K562 (cell line): Measurements from ENCODE around the gene CYTH1. TPM values are rescaled to one million over a fixed set of nuclear protein-coding genes. Genes with fewer than 3 reads are reported as not detected.

ENCODE experiments used
- ATAC-seq: fragments of 200-7000 bp; cut with Tn5 transposase; 3 replicates; pipeline ENCODE4 v1.9.1; 2020; ENCODE audit warnings: moderate library complexity
- BruUV-seq: library from RNA; stranded (reverse); fragments of 400-500 nt; replicated peaks from 2 replicates; lab custom pipeline; 2021; lab: Mats Ljungman, UMichigan
- CTCF ChIA-PET: fragments of 300-600 bp; formaldehyde crosslinking; extraction: SDS; loops from one replicate; lab custom pipeline; 2021; ENCODE audit warnings: low intra/inter-chr PET ratio; lab: Yijun Ruan, JAX
- POLR2A ChIA-PET: fragments of 300-600, 350-650 bp; sonication (Branson Sonifier 250); formaldehyde crosslinking; extraction: SDS; loops from one replicate; lab custom pipeline; 2021; ENCODE audit warnings: antibody characterized with exemption, inconsistent platforms; lab: Yijun Ruan, JAX
- DNase-seq, 4 experiments: peaks; one replicate each; pipeline versions ENCODE4 v3.0.0 to v3.0.0-alpha.2; 2011 to 2018; ENCODE audit warnings: low spot score in 3 of 4, mixed read lengths in 3 of 4; ENCODE audit errors: extremely low read depth in 1 of 4
- FAIRE-seq: peaks from 2 replicates; lab custom pipeline; 2011; peaks lifted over from hg19 to GRCh38; lab: Jason Lieb, UNC
- H2AFZ ChIP-seq: 2 replicates; pipeline ENCODE4 v1.6.0; 2011; ENCODE audit warnings: low read depth, low read length, control low read depth, inconsistent platforms
- H3K27ac ChIP-seq: fragments of 200-600 bp; 3 replicates; pipeline ENCODE4 v1.8.0; 2011; ENCODE audit warnings: low read depth, mild to moderate bottlenecking, control low read depth, inconsistent platforms, low read length, moderate library complexity, mixed read lengths; ENCODE audit errors: extremely low read depth
- H3K27me3 ChIP-seq, 2 experiments: fragments of 300-600 bp in 1 of 2; 2 replicates in 1 of 2; 3 replicates in 1 of 2; pipeline versions ENCODE4 v1.6.0 to v1.8.0; 2011; ENCODE audit warnings: inconsistent platforms in 2 of 2, low read length in 2 of 2, mild to moderate bottlenecking in 1 of 2, mixed read lengths in 1 of 2, moderate library complexity in 1 of 2; ENCODE audit not compliant: control insufficient read depth in 2 of 2, insufficient read depth in 2 of 2
- H3K36me3 ChIP-seq: fragments of 300-600 bp; 3 replicates; pipeline ENCODE4 v1.8.0; 2011; ENCODE audit warnings: mild to moderate bottlenecking, low read length, inconsistent platforms; ENCODE audit not compliant: control insufficient read depth, insufficient read depth
- H3K4me1 ChIP-seq, 2 experiments: fragments of 200-600 bp in 1 of 2; replicated peaks in 1 of 2; 2 replicates in 1 of 2; 3 replicates in 1 of 2; pipeline versions ENCODE4 v1.5.1 to v1.8.0; 2011; ENCODE audit warnings: inconsistent platforms in 2 of 2, low read length in 2 of 2, mild to moderate bottlenecking in 1 of 2, mixed read lengths in 1 of 2, moderate library complexity in 1 of 2; ENCODE audit not compliant: control insufficient read depth in 2 of 2, insufficient read depth in 2 of 2
- H3K4me2 ChIP-seq: 2 replicates; pipeline ENCODE4 v1.6.1; 2011; ENCODE audit warnings: low read length, control low read depth, inconsistent platforms, mixed read lengths; ENCODE audit not compliant: insufficient read depth
- H3K4me3 ChIP-seq: fragments of 200-600 bp; sonication (generic), shearing (Covaris generic); 2 replicates; pipeline ENCODE4 v1.5.1; 2016; ENCODE audit warnings: control low read depth, inconsistent platforms
- H3K79me2 ChIP-seq: fragments of 200-600 bp; 3 replicates; pipeline ENCODE4 v1.8.0; 2011; ENCODE audit warnings: low read length, inconsistent platforms; ENCODE audit not compliant: control insufficient read depth, insufficient read depth
- H3K9ac ChIP-seq, 2 experiments: 2 replicates each; pipeline versions ENCODE4 v1.6.0 to v1.6.1; 2011; ENCODE audit warnings: low read depth in 2 of 2, low read length in 2 of 2, control low read depth in 1 of 2, inconsistent platforms in 1 of 2, mild to moderate bottlenecking in 1 of 2, mixed read lengths in 1 of 2; ENCODE audit not compliant: insufficient read depth in 1 of 2
- H3K9me1 ChIP-seq: one replicate; pipeline ENCODE4 v1.6.0; 2011; ENCODE audit warnings: inconsistent platforms, mild to moderate bottlenecking, low read length, moderate library complexity; ENCODE audit not compliant: control insufficient read depth, insufficient read depth
- H3K9me3 ChIP-seq: replicated peaks from 2 replicates; pipeline ENCODE4 v1.5.1; 2011; ENCODE audit warnings: low read depth, low read length, inconsistent platforms; ENCODE audit not compliant: control insufficient read depth, insufficient read depth
- H4K20me1 ChIP-seq: replicated peaks from 2 replicates; pipeline ENCODE4 v1.6.1; 2011; ENCODE audit warnings: low read length, inconsistent platforms, mixed read lengths; ENCODE audit not compliant: control insufficient read depth, insufficient read depth
- ELF2 ChIP-seq: fragments of 250-450 bp; sonication (Bioruptor Pico); IDR thresholded peaks from 2 replicates; pipeline ENCODE4 v1.5.0; 2021; ENCODE audit warnings: mild to moderate bottlenecking
- FOXK1 ChIP-seq: sonication (generic); formaldehyde crosslinking; IDR thresholded peaks from 2 replicates; pipeline ENCODE4 v1.8.0; 2022; ENCODE audit warnings: missing genetic modification reagents, mild to moderate bottlenecking, borderline replicate concordance
- HMG20A ChIP-seq: fragments of 450-650 bp; formaldehyde crosslinking; conservative IDR thresholded peaks from 2 replicates; pipeline ENCODE4 v1.4.0; 2020; ENCODE audit warnings: mild to moderate bottlenecking, mixed read lengths
- ILK ChIP-seq: fragments of 450-650 bp; IDR thresholded peaks from 2 replicates; pipeline ENCODE4 v1.6.1; 2016; ENCODE audit warnings: missing genetic modification characterization, low read depth, mild to moderate bottlenecking, missing compliant biosample characterization, moderate library complexity, borderline replicate concordance
- KDM1A ChIP-seq, 2 experiments: fragments of 450-650 bp; IDR thresholded peaks; 2 replicates each; pipeline ENCODE4 v1.6.1; 2016; ENCODE audit warnings: mild to moderate bottlenecking in 2 of 2
- LEF1 ChIP-seq: fragments of 450-650 bp; IDR thresholded peaks from 2 replicates; pipeline ENCODE4 v1.6.1; 2016; ENCODE audit warnings: mild to moderate bottlenecking
- MAFF ChIP-seq: IDR thresholded peaks from 2 replicates; pipeline ENCODE4 v1.6.1; 2012; ENCODE audit warnings: low read length, improper control_type of control experiment
- PRPF4 ChIP-seq: fragments of 200-400 bp; formaldehyde crosslinking; IDR thresholded peaks from one replicate; pipeline ENCODE4 v1.6.1; 2017; ENCODE audit warnings: low read length, low read depth, mild to moderate bottlenecking; ENCODE audit not compliant: insufficient read depth, poor library complexity, severe bottlenecking
- RBBP5 ChIP-seq: fragments of 200-600 bp; sonication (generic); IDR thresholded peaks from 2 replicates; pipeline ENCODE4 v1.6.1; 2012; ENCODE audit warnings: borderline replicate concordance, mild to moderate bottlenecking, low read length, control low read depth, inconsistent platforms; ENCODE audit not compliant: insufficient read depth, poor library complexity, severe bottlenecking
- ZNF232 ChIP-seq: sonication (generic); formaldehyde crosslinking; IDR thresholded peaks from 2 replicates; pipeline ENCODE4 v1.8.0; 2022; ENCODE audit warnings: mild to moderate bottlenecking, missing genetic modification reagents
- ZNF316 ChIP-seq: fragments of 450-650 bp; IDR thresholded peaks from 2 replicates; pipeline ENCODE4 v1.6.1; 2016
- ZNF551 ChIP-seq: fragments of 250-450 bp; sonication (Bioruptor Pico); IDR thresholded peaks from 2 replicates; pipeline ENCODE4 v1.5.0; 2021; ENCODE audit warnings: mild to moderate bottlenecking, moderate library complexity
- WGBS: fragments of 100-300 bp; shearing (Covaris generic); methylation state at CpG from one replicate; pipeline ENCODE4 v1.1.6; 2016; ENCODE audit warnings: low coverage, mixed read lengths; ENCODE audit not compliant: insufficient coverage; ENCODE audit errors: missing lambda C conversion rate; 5-methylcytosine and 5-hydroxymethylcytosine counted together
- in situ Hi-C: fragments of 300-500 bp; cut with MboI; formaldehyde crosslinking; loops from 4 replicates; pipeline ENCODE4 v1.15.0; 2018; ENCODE audit warnings: inconsistent platforms, mixed read lengths
- intact Hi-C: fragments of 100-400 bp; cut with micrococcal nuclease; formaldehyde crosslinking; loops from 2 replicates; pipeline ENCODE4 v1.14.2; 2022
- polyA plus RNA-seq, 8 experiments: library from polyadenylated mRNA; depleted of rRNA in 4 of 8; stranded (reverse) in 5 of 8; unstranded in 3 of 8; fragments of >200 nt; fragmentation: Nextera tagmentation in 2 of 8; fragmentation: Illumina TruSeq in 1 of 8; extraction: Ambion mirVana in 2 of 8; extraction: Trizol in 1 of 8; gene quantifications; 2 replicates each; pipeline versions ENCODE4 v1.2.1 to v1.2.3, GENCODE V29; 2011 to 2014; ENCODE audit warnings: inconsistent platforms in 1 of 8, missing spikeins in 1 of 8
- total RNA-seq, 7 experiments: library from RNA; depleted of rRNA in 6 of 7; stranded (reverse); fragments of >200 nt in 6 of 7; fragmentation: Illumina TruSeq in 2 of 7; extraction: Trizol in 2 of 7; gene quantifications; 2 replicates each; pipeline versions ENCODE4 v1.2.1 to v1.2.3, GENCODE V29; 2011 to 2021; ENCODE audit warnings: low replicate concordance in 1 of 7
- TF ChIP-seq, protein P1 (sequence below): sonication (generic); formaldehyde crosslinking; IDR thresholded peaks from 2 replicates; pipeline ENCODE4 v1.8.1; 2022; ENCODE audit warnings: missing genetic modification reagents
- TF ChIP-seq, protein P2 (sequence below), 2 experiments: fragments of 450-650 bp; IDR thresholded peaks; 2 replicates each; pipeline ENCODE4 v1.6.1; 2018; ENCODE audit warnings: mild to moderate bottlenecking in 2 of 2, low read depth in 1 of 2; ENCODE audit not compliant: partially characterized antibody in 2 of 2
- TF ChIP-seq, protein P3 (sequence below), 2 experiments: fragments of 150-350 bp in 1 of 2; IDR thresholded peaks; 2 replicates each; pipeline ENCODE4 v1.6.1; 2012 to 2016; ENCODE audit warnings: low read depth in 2 of 2, low read length in 2 of 2, mild to moderate bottlenecking in 1 of 2, moderate library complexity in 1 of 2

Gene CYTH1
- total and polyA plus RNA-seq, 9 of the 15 experiments (the other 6 are each of a cell fraction or from before 2014, with no cell fraction given) = 0.52 to 27.7 (median 16.8) TPM

DNA sequence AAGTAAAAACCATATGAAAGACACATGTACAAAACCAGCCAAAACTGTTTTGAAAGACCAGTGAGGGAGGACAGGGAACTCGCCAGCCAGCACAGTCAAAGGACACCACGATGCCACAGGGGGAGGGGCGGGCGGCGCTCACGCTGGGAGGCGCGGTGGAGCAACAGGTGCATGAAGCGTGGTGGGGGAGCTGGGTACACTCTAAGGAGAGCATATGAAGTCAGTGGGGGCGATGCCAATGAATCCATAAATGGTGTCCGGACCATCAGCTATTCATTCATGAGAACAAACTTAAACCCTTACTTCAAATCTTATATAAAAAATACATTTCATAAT is 103.9 kb downstream of the CYTH1 start:
- CTCF ChIA-PET = no interaction called here
- intact Hi-C loops (no loop called here), in situ Hi-C loops (no loop called here)
- H3K9me1 ChIP-seq = no peaks in the 10 kb centered on the region
- H3K79me2 ChIP-seq = no peaks in the 10 kb centered on the region
- H3K27ac ChIP-seq = no peak overlapping the region
- no peak for ATAC-seq
- no peak overlapping the region for H3K4me3 ChIP-seq
- no peak for FAIRE-seq
- H3K36me3 ChIP-seq = peaks cover 39% of the 10 kb centered on the region; the same call in 2 of the 3 replicates
- H4K20me1 ChIP-seq = 0 out of 2 replicates have a peak, but pooled peaks cover 3% of the 10 kb centered on the region
- DNase-seq = no peak
- no TSS peak for BruUV-seq
- H3K4me2 ChIP-seq = no peak overlapping the region
- no peaks in the 10 kb centered on the region for H3K27me3 ChIP-seq
- WGBS = 85% methylated on average over 11 of the region's 11 CpGs
- POLR2A ChIA-PET = interaction anchor here (2.4 kb wide), 1 partner anchor 12 kb away, joined by 11 read pairs; no protein-coding TSS in a partner anchor
- H2AFZ ChIP-seq = no peak overlapping the region
- no peaks in the 10 kb centered on the region for H3K9me3 ChIP-seq
- H3K9ac ChIP-seq = no peak overlapping the region
- H3K4me1 ChIP-seq = peaks cover 0 to 11% of the 10 kb centered on the region in 2 experiments; a peak in 1 of 5 replicates
- TF ChIP-seq MAFF (no peak), PRPF4 (no peak), RBBP5 (no peak), ZNF232 (CRISPR knock-in tag) (no peak), FOXK1 (no peak), HMG20A (CRISPR knock-in tag) (no peak), ELF2 (CRISPR knock-in tag) (no peak), KDM1A (IDR thresholded peaks at IDR 0.05) (no peak), ZNF551 (CRISPR knock-in tag) (no peak), ZNF316 (no peak), LEF1 (no peak), ILK (tag) (no peak)
- TF ChIP-seq, protein P1, sequence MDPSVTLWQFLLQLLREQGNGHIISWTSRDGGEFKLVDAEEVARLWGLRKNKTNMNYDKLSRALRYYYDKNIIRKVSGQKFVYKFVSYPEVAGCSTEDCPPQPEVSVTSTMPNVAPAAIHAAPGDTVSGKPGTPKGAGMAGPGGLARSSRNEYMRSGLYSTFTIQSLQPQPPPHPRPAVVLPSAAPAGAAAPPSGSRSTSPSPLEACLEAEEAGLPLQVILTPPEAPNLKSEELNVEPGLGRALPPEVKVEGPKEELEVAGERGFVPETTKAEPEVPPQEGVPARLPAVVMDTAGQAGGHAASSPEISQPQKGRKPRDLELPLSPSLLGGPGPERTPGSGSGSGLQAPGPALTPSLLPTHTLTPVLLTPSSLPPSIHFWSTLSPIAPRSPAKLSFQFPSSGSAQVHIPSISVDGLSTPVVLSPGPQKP (CRISPR knock-in tag) = no peak
- TF ChIP-seq, protein P2, sequence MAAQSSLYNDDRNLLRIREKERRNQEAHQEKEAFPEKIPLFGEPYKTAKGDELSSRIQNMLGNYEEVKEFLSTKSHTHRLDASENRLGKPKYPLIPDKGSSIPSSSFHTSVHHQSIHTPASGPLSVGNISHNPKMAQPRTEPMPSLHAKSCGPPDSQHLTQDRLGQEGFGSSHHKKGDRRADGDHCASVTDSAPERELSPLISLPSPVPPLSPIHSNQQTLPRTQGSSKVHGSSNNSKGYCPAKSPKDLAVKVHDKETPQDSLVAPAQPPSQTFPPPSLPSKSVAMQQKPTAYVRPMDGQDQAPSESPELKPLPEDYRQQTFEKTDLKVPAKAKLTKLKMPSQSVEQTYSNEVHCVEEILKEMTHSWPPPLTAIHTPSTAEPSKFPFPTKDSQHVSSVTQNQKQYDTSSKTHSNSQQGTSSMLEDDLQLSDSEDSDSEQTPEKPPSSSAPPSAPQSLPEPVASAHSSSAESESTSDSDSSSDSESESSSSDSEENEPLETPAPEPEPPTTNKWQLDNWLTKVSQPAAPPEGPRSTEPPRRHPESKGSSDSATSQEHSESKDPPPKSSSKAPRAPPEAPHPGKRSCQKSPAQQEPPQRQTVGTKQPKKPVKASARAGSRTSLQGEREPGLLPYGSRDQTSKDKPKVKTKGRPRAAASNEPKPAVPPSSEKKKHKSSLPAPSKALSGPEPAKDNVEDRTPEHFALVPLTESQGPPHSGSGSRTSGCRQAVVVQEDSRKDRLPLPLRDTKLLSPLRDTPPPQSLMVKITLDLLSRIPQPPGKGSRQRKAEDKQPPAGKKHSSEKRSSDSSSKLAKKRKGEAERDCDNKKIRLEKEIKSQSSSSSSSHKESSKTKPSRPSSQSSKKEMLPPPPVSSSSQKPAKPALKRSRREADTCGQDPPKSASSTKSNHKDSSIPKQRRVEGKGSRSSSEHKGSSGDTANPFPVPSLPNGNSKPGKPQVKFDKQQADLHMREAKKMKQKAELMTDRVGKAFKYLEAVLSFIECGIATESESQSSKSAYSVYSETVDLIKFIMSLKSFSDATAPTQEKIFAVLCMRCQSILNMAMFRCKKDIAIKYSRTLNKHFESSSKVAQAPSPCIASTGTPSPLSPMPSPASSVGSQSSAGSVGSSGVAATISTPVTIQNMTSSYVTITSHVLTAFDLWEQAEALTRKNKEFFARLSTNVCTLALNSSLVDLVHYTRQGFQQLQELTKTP (IDR thresholded peaks at IDR 0.05; ENCODE audit: low read depth in 1 of 2, partially characterized antibody in 2 of 2) = no peak
- TF ChIP-seq, protein P3, sequence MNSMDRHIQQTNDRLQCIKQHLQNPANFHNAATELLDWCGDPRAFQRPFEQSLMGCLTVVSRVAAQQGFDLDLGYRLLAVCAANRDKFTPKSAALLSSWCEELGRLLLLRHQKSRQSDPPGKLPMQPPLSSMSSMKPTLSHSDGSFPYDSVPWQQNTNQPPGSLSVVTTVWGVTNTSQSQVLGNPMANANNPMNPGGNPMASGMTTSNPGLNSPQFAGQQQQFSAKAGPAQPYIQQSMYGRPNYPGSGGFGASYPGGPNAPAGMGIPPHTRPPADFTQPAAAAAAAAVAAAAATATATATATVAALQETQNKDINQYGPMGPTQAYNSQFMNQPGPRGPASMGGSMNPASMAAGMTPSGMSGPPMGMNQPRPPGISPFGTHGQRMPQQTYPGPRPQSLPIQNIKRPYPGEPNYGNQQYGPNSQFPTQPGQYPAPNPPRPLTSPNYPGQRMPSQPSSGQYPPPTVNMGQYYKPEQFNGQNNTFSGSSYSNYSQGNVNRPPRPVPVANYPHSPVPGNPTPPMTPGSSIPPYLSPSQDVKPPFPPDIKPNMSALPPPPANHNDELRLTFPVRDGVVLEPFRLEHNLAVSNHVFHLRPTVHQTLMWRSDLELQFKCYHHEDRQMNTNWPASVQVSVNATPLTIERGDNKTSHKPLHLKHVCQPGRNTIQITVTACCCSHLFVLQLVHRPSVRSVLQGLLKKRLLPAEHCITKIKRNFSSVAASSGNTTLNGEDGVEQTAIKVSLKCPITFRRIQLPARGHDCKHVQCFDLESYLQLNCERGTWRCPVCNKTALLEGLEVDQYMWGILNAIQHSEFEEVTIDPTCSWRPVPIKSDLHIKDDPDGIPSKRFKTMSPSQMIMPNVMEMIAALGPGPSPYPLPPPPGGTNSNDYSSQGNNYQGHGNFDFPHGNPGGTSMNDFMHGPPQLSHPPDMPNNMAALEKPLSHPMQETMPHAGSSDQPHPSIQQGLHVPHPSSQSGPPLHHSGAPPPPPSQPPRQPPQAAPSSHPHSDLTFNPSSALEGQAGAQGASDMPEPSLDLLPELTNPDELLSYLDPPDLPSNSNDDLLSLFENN (IDR thresholded peaks at IDR 0.05; ENCODE audit: low read depth in 2 of 2, low read length in 2 of 2) = no peak
